Measurements from ENCODE around the gene SNRPE.

- TF ChIP-seq POLR2A (IDR thresholded peaks at IDR 0.05), result no peak
- TF ChIP-seq, protein P1, sequence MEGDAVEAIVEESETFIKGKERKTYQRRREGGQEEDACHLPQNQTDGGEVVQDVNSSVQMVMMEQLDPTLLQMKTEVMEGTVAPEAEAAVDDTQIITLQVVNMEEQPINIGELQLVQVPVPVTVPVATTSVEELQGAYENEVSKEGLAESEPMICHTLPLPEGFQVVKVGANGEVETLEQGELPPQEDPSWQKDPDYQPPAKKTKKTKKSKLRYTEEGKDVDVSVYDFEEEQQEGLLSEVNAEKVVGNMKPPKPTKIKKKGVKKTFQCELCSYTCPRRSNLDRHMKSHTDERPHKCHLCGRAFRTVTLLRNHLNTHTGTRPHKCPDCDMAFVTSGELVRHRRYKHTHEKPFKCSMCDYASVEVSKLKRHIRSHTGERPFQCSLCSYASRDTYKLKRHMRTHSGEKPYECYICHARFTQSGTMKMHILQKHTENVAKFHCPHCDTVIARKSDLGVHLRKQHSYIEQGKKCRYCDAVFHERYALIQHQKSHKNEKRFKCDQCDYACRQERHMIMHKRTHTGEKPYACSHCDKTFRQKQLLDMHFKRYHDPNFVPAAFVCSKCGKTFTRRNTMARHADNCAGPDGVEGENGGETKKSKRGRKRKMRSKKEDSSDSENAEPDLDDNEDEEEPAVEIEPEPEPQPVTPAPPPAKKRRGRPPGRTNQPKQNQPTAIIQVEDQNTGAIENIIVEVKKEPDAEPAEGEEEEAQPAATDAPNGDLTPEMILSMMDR (IDR thresholded peaks at IDR 0.05), result no peak
Measured at GRCh38 chr1:203839081-203839480, 22.3 kb upstream of the SNRPE start.

Data from adrenal gland (tissue), 5 donors.